ENCODE results near the gene GFAP.
"Not testable (repeated sequence)": the region's sequence is repeated elsewhere in the genome, so short reads cannot be mapped to it uniquely, and the experiment has no call there.

GFAP gene
- total RNA-seq: 0 to 0.05 (median 0) reads per million in 3 experiments

- DNase-seq: no peak
These were observed at the start of gene GFAP for GRCh38 chr17:44915321-44915726. Gene GFAP, minus strand, starts transcription at chr17:44915500. Its CDS starts 14 bp downstream, at chr17:44915486.

- DNase-seq: no peak
These were observed 46.6 kb upstream of the GFAP start for GRCh38 chr17:44961921-44962350.

GRCh38 chr17:44960691-44961090 lies 45.4 kb upstream of the GFAP start:
- no peak for DNase-seq

- DNase-seq: no peak
These were observed 44.7 kb upstream of the GFAP start for GRCh38 chr17:44959821-44960531.

- no peak for DNase-seq
These were observed 42.0 kb upstream of the GFAP start for GRCh38 chr17:44956998-44957981.

GRCh38 chr17:44955674-44956425 lies 40.5 kb upstream of the GFAP start:
- DNase-seq: no peak

- no peak for DNase-seq
These were observed 37.7 kb upstream of the GFAP start for GRCh38 chr17:44952946-44953475.

GRCh38 chr17:44948315-44948795 lies 33.1 kb upstream of the GFAP start:
- DNase-seq: no peak

GRCh38 chr17:44947461-44948314 lies 32.4 kb upstream of the GFAP start, which contains the start of gene KIF18B:
Gene KIF18B, minus strand, starts transcription at chr17:44947773. Its CDS starts 11,429 bp downstream, at chr17:44936344.
- DNase-seq: peak; percentile 85

GRCh38 chr17:44945652-44946051 lies 30.4 kb upstream of the GFAP start:
- DNase-seq: not testable (repeated sequence)

- DNase-seq: no peak
These were observed 27.2 kb upstream of the GFAP start for GRCh38 chr17:44942456-44942855.

GRCh38 chr17:44941712-44942331 lies 26.5 kb upstream of the GFAP start:
- DNase-seq: no peak

GRCh38 chr17:44940768-44941167 lies 25.5 kb upstream of the GFAP start:
- no peak for DNase-seq

- DNase-seq: no peak
These were observed 25.0 kb upstream of the GFAP start for GRCh38 chr17:44940317-44940716.

- no peak for DNase-seq
These were observed 19.8 kb upstream of the GFAP start for GRCh38 chr17:44935116-44935515.

- no peak for DNase-seq
These were observed 19.4 kb upstream of the GFAP start for GRCh38 chr17:44934745-44935105.

GRCh38 chr17:44933824-44934744 lies 18.8 kb upstream of the GFAP start:
- DNase-seq: no peak

- no peak for DNase-seq
These were observed 17.4 kb upstream of the GFAP start for GRCh38 chr17:44932787-44933097.

- no peak for DNase-seq
These were observed 16.9 kb upstream of the GFAP start for GRCh38 chr17:44932096-44932786.

Measured in central memory CD4-positive, alpha-beta T cell (primary cell).